Osteoblast (primary cell): ENCODE measurements around the gene DCBLD2. TPM values are rescaled to one million over a fixed set of nuclear protein-coding genes. Genes with fewer than 3 reads are reported as not detected.
"Not testable (repeated sequence)": the region's sequence is repeated elsewhere in the genome, so short reads cannot be mapped to it uniquely, and the experiment has no call there.

Experiments
- DNase-seq: peaks from one replicate; pipeline ENCODE4 v3.0.0; 2011; ENCODE audit warnings: low spot score, mixed read lengths; ENCODE audit not compliant: insufficient read length; ENCODE audit errors: missing footprints
- H2AFZ ChIP-seq: 2 replicates; pipeline ENCODE4 v1.6.0; 2011; ENCODE audit warnings: mild to moderate bottlenecking, low read length
- H3K27ac ChIP-seq: 2 replicates; pipeline ENCODE4 v1.5.1; 2011; ENCODE audit warnings: mild to moderate bottlenecking, low read depth, low read length, moderate library complexity
- H3K27me3 ChIP-seq: 2 replicates; pipeline ENCODE4 v1.6.0; 2012; ENCODE audit warnings: mild to moderate bottlenecking, control low read depth, inconsistent platforms, low read length, moderate library complexity; ENCODE audit not compliant: insufficient read depth
- H3K36me3 ChIP-seq: 2 replicates; pipeline ENCODE4 v1.5.1; 2011; ENCODE audit warnings: mild to moderate bottlenecking, low read length, control low read depth, moderate library complexity; ENCODE audit not compliant: insufficient read depth
- H3K4me1 ChIP-seq: 2 replicates; pipeline ENCODE4 v1.5.1; 2011; ENCODE audit warnings: mild to moderate bottlenecking, low read length, control low read depth, moderate library complexity; ENCODE audit not compliant: insufficient read depth
- H3K4me2 ChIP-seq: 2 replicates; pipeline ENCODE4 v1.6.0; 2011; ENCODE audit warnings: mild to moderate bottlenecking, low read length; ENCODE audit not compliant: insufficient read depth
- H3K4me3 ChIP-seq: fragments of 200-600 bp; sonication (generic); 3 replicates; pipeline ENCODE4 v1.5.1; 2012; ENCODE audit warnings: mild to moderate bottlenecking, low read length, inconsistent platforms; ENCODE audit not compliant: insufficient read depth
- H3K79me2 ChIP-seq: 2 replicates; pipeline ENCODE4 v1.6.0; 2012; ENCODE audit warnings: mild to moderate bottlenecking, low read length, control low read depth, inconsistent platforms; ENCODE audit not compliant: insufficient read depth
- H3K9me3 ChIP-seq: 2 replicates; pipeline ENCODE4 v1.5.1; 2011; ENCODE audit warnings: low read depth, low read length, control low read depth
- H4K20me1 ChIP-seq: 2 replicates; pipeline ENCODE4 v1.6.0; 2012; ENCODE audit warnings: mild to moderate bottlenecking, low read length, control low read depth; ENCODE audit not compliant: insufficient read depth
- total RNA-seq: library from RNA; depleted of rRNA; stranded (reverse); fragments of >200 nt; gene quantifications from 2 replicates; pipeline ENCODE4 v1.2.3, GENCODE V29; 2012
- TF ChIP-seq, protein P1 (sequence below): IDR thresholded peaks from 2 replicates; pipeline ENCODE4 v1.5.1; 2011; ENCODE audit warnings: mild to moderate bottlenecking, low read depth, low read length, moderate library complexity; ENCODE audit errors: extremely low read depth

Gene DCBLD2
- total RNA-seq, 1 donor = 187 TPM

DNA sequence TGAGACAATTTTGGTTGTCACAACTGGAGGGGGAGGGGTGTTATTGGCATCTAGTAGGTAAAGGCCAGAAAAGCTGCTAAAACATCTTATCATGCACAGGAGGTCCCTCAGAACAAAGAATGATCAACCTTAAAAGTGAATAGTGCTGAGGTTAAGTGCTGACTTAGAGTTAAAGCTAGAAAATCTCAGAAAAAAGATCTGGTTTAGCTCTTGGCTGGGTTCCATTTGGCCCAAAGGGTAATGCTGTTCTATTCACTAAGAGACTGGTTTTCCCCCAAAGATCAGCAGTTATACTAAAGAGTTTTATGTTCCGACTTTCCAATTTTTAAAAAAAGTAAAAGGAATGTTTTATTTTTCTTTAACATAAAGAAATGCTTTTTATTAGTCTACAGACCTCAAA, 15.6 kb downstream of the DCBLD2 start:
- Histone ChIP-seq H3K9me3 (no peaks in the 10 kb centered on the region), H3K4me1 (peaks cover 68% of the 10 kb centered on the region)
- TF ChIP-seq, protein P1, sequence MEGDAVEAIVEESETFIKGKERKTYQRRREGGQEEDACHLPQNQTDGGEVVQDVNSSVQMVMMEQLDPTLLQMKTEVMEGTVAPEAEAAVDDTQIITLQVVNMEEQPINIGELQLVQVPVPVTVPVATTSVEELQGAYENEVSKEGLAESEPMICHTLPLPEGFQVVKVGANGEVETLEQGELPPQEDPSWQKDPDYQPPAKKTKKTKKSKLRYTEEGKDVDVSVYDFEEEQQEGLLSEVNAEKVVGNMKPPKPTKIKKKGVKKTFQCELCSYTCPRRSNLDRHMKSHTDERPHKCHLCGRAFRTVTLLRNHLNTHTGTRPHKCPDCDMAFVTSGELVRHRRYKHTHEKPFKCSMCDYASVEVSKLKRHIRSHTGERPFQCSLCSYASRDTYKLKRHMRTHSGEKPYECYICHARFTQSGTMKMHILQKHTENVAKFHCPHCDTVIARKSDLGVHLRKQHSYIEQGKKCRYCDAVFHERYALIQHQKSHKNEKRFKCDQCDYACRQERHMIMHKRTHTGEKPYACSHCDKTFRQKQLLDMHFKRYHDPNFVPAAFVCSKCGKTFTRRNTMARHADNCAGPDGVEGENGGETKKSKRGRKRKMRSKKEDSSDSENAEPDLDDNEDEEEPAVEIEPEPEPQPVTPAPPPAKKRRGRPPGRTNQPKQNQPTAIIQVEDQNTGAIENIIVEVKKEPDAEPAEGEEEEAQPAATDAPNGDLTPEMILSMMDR = no peak

DNA sequence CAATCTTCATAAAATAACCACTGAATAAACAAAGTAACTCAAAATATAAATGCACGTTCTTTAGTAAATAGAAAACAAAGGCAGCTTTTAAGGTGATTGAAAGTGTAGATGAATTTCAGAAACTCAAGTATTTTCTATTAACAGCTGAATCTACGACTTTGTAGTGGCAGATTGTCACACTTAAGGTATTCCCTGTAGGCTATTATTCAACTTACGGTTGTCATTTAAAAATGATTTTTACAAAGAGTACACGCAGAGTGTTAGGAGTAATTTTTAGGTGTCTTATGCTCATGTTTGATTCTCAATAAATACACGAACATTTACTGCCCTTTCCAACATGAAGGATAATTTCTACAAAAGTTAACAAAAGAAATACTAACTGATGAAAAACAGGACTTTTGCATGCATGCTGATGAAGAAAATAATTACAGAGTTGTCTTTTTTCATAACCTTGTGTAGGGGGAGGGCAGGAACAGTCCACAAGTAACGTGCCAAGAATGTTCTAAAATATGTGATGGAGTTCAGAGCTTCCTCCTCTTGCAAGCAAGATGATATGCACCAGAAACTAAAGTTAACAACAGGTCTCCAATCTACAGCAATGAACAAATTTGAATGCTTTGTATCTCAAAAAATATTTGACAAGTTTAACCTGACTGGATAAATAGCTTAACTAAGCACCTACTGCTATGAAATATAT, 16.7 kb downstream of the DCBLD2 start:
- Histone ChIP-seq H3K4me3 (peak overlapping the region; percentile 11), H3K27me3 (no peaks in the 10 kb centered on the region), H3K9me3 (no peaks in the 10 kb centered on the region), H3K4me1 (peaks cover 58% of the 10 kb centered on the region), H3K36me3 (peaks cover 43% of the 10 kb centered on the region), H3K4me2 (peak overlapping the region; percentile 51), H3K79me2 (peaks cover 100% of the 10 kb centered on the region), H4K20me1 (peaks cover 59% of the 10 kb centered on the region), H3K27ac (peak overlapping the region; percentile 6), H2AFZ (no peak overlapping the region)
- TF ChIP-seq, protein P1 = no peak
- DNase-seq = peak; percentile 49

More for the DNA sequence above, 15.6 kb downstream of the DCBLD2 start:
- DNase-seq = no peak
- peak overlapping the region; percentile 34 for H3K27ac ChIP-seq
- peaks cover 33% of the 10 kb centered on the region for H3K36me3 ChIP-seq
- peak overlapping the region; percentile 11 for H3K4me3 ChIP-seq
- H3K79me2 ChIP-seq = peaks cover 100% of the 10 kb centered on the region
- H3K4me2 ChIP-seq = peak overlapping the region; percentile 51
- no peak overlapping the region for H2AFZ ChIP-seq
- H3K27me3 ChIP-seq = no peaks in the 10 kb centered on the region
- peaks cover 66% of the 10 kb centered on the region for H4K20me1 ChIP-seq

DNA sequence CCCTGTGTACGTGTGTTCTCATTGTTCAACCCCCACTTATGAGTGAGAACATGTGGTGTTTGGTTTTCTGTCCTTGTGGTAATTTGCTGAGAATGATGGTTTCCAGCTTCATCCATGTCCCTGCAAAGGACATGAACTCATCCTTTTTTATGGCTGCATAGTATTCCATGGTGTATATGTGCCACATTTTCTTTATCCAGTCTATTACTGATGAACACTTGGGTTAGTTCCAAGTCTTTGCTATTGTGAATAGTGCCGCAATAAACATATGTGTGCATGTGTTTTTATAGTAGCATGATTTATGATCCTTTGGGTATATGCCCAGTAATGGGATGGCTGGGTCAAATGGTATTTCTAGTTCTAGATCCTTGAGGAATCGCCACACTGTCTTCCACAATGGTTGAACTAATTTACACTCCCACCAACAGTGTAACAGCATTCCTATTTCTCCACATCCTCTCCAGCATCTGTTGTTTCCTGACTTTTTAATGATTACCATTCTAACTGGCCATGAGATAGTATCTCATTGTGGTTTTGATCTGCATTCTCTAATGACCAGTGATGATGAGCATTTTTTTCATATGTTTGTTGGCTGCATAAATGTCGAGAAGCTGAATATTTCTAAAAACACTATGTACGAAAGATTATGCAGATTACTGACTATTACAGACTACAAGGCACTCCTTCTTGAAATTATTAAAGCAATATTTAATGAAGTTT, 18.7 kb downstream of the DCBLD2 start:
- H3K79me2 ChIP-seq = peaks cover 100% of the 10 kb centered on the region
- not testable (repeated sequence) for H3K9me3 ChIP-seq, H3K27ac ChIP-seq, H3K4me3 ChIP-seq, H3K27me3 ChIP-seq, DNase-seq, H3K4me2 ChIP-seq, H2AFZ ChIP-seq
- H4K20me1 ChIP-seq = peaks cover 52% of the 10 kb centered on the region
- H3K36me3 ChIP-seq = peaks cover 57% of the 10 kb centered on the region
- peaks cover 42% of the 10 kb centered on the region for H3K4me1 ChIP-seq

DNA sequence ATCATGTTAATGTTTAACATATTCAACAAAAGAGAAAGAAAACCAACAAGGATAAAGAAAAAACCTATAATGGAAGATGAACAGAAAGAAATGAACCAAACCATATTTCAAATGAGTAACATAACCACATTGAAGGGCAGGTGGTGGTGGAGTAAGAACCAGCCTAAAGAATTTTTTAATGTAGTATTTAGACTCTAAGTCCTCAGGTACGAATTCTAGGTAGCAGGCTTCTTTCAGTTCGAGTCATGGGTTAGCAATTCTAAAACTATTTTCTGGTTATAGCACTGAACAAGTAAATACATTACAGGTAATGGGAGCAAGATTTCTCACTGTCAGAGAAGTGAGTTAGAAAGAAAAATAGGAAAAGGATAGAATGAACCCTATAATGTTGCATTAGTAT, 24.4 kb downstream of the DCBLD2 start:
- Histone ChIP-seq H3K4me3 (no peak overlapping the region), H3K79me2 (peaks cover 99% of the 10 kb centered on the region), H2AFZ (no peak overlapping the region), H4K20me1 (peaks cover 58% of the 10 kb centered on the region), H3K9me3 (no peaks in the 10 kb centered on the region), H3K36me3 (peaks cover 80% of the 10 kb centered on the region), H3K27me3 (no peaks in the 10 kb centered on the region), H3K27ac (no peak overlapping the region), H3K4me2 (no peak overlapping the region), H3K4me1 (peaks cover 11% of the 10 kb centered on the region)
- TF ChIP-seq, protein P1 = no peak
- DNase-seq = no peak
